K562 (cell line): ENCODE data around the gene FAR1. TPM values are rescaled to one million over a fixed set of nuclear protein-coding genes. Genes with fewer than 3 reads are reported as not detected.

Source experiments
- ATAC-seq: fragments of 200-7000 bp; cut with Tn5 transposase; 3 replicates; pipeline ENCODE4 v1.9.1; 2020; ENCODE audit warnings: moderate library complexity
- BruUV-seq: library from RNA; stranded (reverse); fragments of 400-500 nt; replicated peaks from 2 replicates; lab custom pipeline; 2021; lab: Mats Ljungman, UMichigan
- CTCF ChIA-PET: fragments of 300-600 bp; formaldehyde crosslinking; extraction: SDS; loops from one replicate; lab custom pipeline; 2021; ENCODE audit warnings: low intra/inter-chr PET ratio; lab: Yijun Ruan, JAX
- POLR2A ChIA-PET: fragments of 300-600, 350-650 bp; sonication (Branson Sonifier 250); formaldehyde crosslinking; extraction: SDS; loops from one replicate; lab custom pipeline; 2021; ENCODE audit warnings: antibody characterized with exemption, inconsistent platforms; lab: Yijun Ruan, JAX
- DNase-seq, 4 experiments: peaks; one replicate each; pipeline versions ENCODE4 v3.0.0 to v3.0.0-alpha.2; 2011 to 2018; ENCODE audit warnings: low spot score in 3 of 4, mixed read lengths in 3 of 4; ENCODE audit errors: extremely low read depth in 1 of 4
- FAIRE-seq: peaks from 2 replicates; lab custom pipeline; 2011; peaks lifted over from hg19 to GRCh38; lab: Jason Lieb, UNC
- H2AFZ ChIP-seq: 2 replicates; pipeline ENCODE4 v1.6.0; 2011; ENCODE audit warnings: low read depth, low read length, control low read depth, inconsistent platforms
- H3K27ac ChIP-seq: fragments of 200-600 bp; 3 replicates; pipeline ENCODE4 v1.8.0; 2011; ENCODE audit warnings: low read depth, mild to moderate bottlenecking, control low read depth, inconsistent platforms, low read length, moderate library complexity, mixed read lengths; ENCODE audit errors: extremely low read depth
- H3K27me3 ChIP-seq, 2 experiments: fragments of 300-600 bp in 1 of 2; 2 replicates in 1 of 2; 3 replicates in 1 of 2; pipeline versions ENCODE4 v1.6.0 to v1.8.0; 2011; ENCODE audit warnings: inconsistent platforms in 2 of 2, low read length in 2 of 2, mild to moderate bottlenecking in 1 of 2, mixed read lengths in 1 of 2, moderate library complexity in 1 of 2; ENCODE audit not compliant: control insufficient read depth in 2 of 2, insufficient read depth in 2 of 2
- H3K36me3 ChIP-seq: fragments of 300-600 bp; 3 replicates; pipeline ENCODE4 v1.8.0; 2011; ENCODE audit warnings: mild to moderate bottlenecking, low read length, inconsistent platforms; ENCODE audit not compliant: control insufficient read depth, insufficient read depth
- H3K4me1 ChIP-seq, 2 experiments: fragments of 200-600 bp in 1 of 2; replicated peaks in 1 of 2; 2 replicates in 1 of 2; 3 replicates in 1 of 2; pipeline versions ENCODE4 v1.5.1 to v1.8.0; 2011; ENCODE audit warnings: inconsistent platforms in 2 of 2, low read length in 2 of 2, mild to moderate bottlenecking in 1 of 2, mixed read lengths in 1 of 2, moderate library complexity in 1 of 2; ENCODE audit not compliant: control insufficient read depth in 2 of 2, insufficient read depth in 2 of 2
- H3K4me2 ChIP-seq: 2 replicates; pipeline ENCODE4 v1.6.1; 2011; ENCODE audit warnings: low read length, control low read depth, inconsistent platforms, mixed read lengths; ENCODE audit not compliant: insufficient read depth
- H3K4me3 ChIP-seq: fragments of 200-600 bp; sonication (generic), shearing (Covaris generic); 2 replicates; pipeline ENCODE4 v1.5.1; 2016; ENCODE audit warnings: control low read depth, inconsistent platforms
- H3K79me2 ChIP-seq: fragments of 200-600 bp; 3 replicates; pipeline ENCODE4 v1.8.0; 2011; ENCODE audit warnings: low read length, inconsistent platforms; ENCODE audit not compliant: control insufficient read depth, insufficient read depth
- H3K9ac ChIP-seq, 2 experiments: 2 replicates each; pipeline versions ENCODE4 v1.6.0 to v1.6.1; 2011; ENCODE audit warnings: low read depth in 2 of 2, low read length in 2 of 2, control low read depth in 1 of 2, inconsistent platforms in 1 of 2, mild to moderate bottlenecking in 1 of 2, mixed read lengths in 1 of 2; ENCODE audit not compliant: insufficient read depth in 1 of 2
- H3K9me1 ChIP-seq: one replicate; pipeline ENCODE4 v1.6.0; 2011; ENCODE audit warnings: inconsistent platforms, mild to moderate bottlenecking, low read length, moderate library complexity; ENCODE audit not compliant: control insufficient read depth, insufficient read depth
- H3K9me3 ChIP-seq: replicated peaks from 2 replicates; pipeline ENCODE4 v1.5.1; 2011; ENCODE audit warnings: low read depth, low read length, inconsistent platforms; ENCODE audit not compliant: control insufficient read depth, insufficient read depth
- H4K20me1 ChIP-seq: replicated peaks from 2 replicates; pipeline ENCODE4 v1.6.1; 2011; ENCODE audit warnings: low read length, inconsistent platforms, mixed read lengths; ENCODE audit not compliant: control insufficient read depth, insufficient read depth
- CEBPG ChIP-seq, 3 experiments: fragments of 200-800 bp in 1 of 3; sonication (Bioruptor generic) in 1 of 3; sonication (generic) in 1 of 3; formaldehyde crosslinking in 1 of 3; IDR thresholded peaks in 2 of 3; conservative IDR thresholded peaks in 1 of 3; 2 replicates each; pipeline versions ENCODE4 v1.6.1 to v1.8.0; 2016 to 2022; ENCODE audit warnings: missing compliant biosample characterization in 2 of 3, missing genetic modification characterization in 2 of 3, mild to moderate bottlenecking in 1 of 3, missing genetic modification reagents in 1 of 3
- KLF6 ChIP-seq: fragments of 250-450 bp; sonication (Bioruptor Pico); IDR thresholded peaks from 2 replicates; pipeline ENCODE4 v1.4.0; 2020; ENCODE audit warnings: mild to moderate bottlenecking, moderate library complexity, borderline replicate concordance
- MECOM ChIP-seq: fragments of 250-450 bp; sonication (Bioruptor Pico); IDR thresholded peaks from 2 replicates; pipeline ENCODE4 v1.8.0; 2022; ENCODE audit warnings: inconsistent platforms
- POU5F1 ChIP-seq: fragments of 150-350 bp; IDR thresholded peaks from 2 replicates; pipeline ENCODE4 v1.6.1; 2014; ENCODE audit warnings: borderline replicate concordance, low read length, low read depth, mild to moderate bottlenecking; ENCODE audit not compliant: partially characterized antibody
- SREBF1 ChIP-seq: fragments of 150-350 bp; IDR thresholded peaks from 2 replicates; pipeline ENCODE4 v1.6.1; 2014; ENCODE audit warnings: antibody characterized with exemption, low read depth, low read length, borderline replicate concordance
- ZNF445 ChIP-seq: fragments of 250-450 bp; sonication (Bioruptor Pico); IDR thresholded peaks from 2 replicates; pipeline ENCODE4 v1.4.0; 2020; ENCODE audit warnings: low read depth, mild to moderate bottlenecking, moderate library complexity
- ZNF512 ChIP-seq: IDR thresholded peaks from 2 replicates; pipeline ENCODE4 v1.6.1; 2016; ENCODE audit warnings: missing genetic modification characterization, missing compliant biosample characterization
- in situ Hi-C: fragments of 300-500 bp; cut with MboI; formaldehyde crosslinking; loops from 4 replicates; pipeline ENCODE4 v1.15.0; 2018; ENCODE audit warnings: inconsistent platforms, mixed read lengths
- intact Hi-C: fragments of 100-400 bp; cut with micrococcal nuclease; formaldehyde crosslinking; loops from 2 replicates; pipeline ENCODE4 v1.14.2; 2022
- polyA plus RNA-seq, 8 experiments: library from polyadenylated mRNA; depleted of rRNA in 4 of 8; stranded (reverse) in 5 of 8; unstranded in 3 of 8; fragments of >200 nt; fragmentation: Nextera tagmentation in 2 of 8; fragmentation: Illumina TruSeq in 1 of 8; extraction: Ambion mirVana in 2 of 8; extraction: Trizol in 1 of 8; gene quantifications; 2 replicates each; pipeline versions ENCODE4 v1.2.1 to v1.2.3, GENCODE V29; 2011 to 2014; ENCODE audit warnings: inconsistent platforms in 1 of 8, missing spikeins in 1 of 8
- total RNA-seq, 7 experiments: library from RNA; depleted of rRNA in 6 of 7; stranded (reverse); fragments of >200 nt in 6 of 7; fragmentation: Illumina TruSeq in 2 of 7; extraction: Trizol in 2 of 7; gene quantifications; 2 replicates each; pipeline versions ENCODE4 v1.2.1 to v1.2.3, GENCODE V29; 2011 to 2021; ENCODE audit warnings: low replicate concordance in 1 of 7
- TF ChIP-seq, protein P1 (sequence below): sonication (generic); formaldehyde crosslinking; IDR thresholded peaks from 2 replicates; pipeline ENCODE4 v1.8.1; 2023; ENCODE audit warnings: mild to moderate bottlenecking, missing genetic modification reagents, moderate library complexity
- TF ChIP-seq, protein P2 (sequence below): fragments of 250-450 bp; sonication (Bioruptor Pico); IDR thresholded peaks from 2 replicates; pipeline ENCODE4 v1.5.0; 2021; ENCODE audit warnings: mild to moderate bottlenecking, borderline replicate concordance

The FAR1 gene
- total and polyA plus RNA-seq, 9 of the 15 experiments (the other 6 are each of a cell fraction or from before 2014, with no cell fraction given) = 17.7 to 88.2 (median 52.6) TPM

GRCh38 chr11:13721760-13722159 lies 53.3 kb downstream of the FAR1 start:
- Histone ChIP-seq H3K9ac (no peak overlapping the region), H3K4me2 (no peak overlapping the region), H2AFZ (no peak overlapping the region), H3K4me3 (no peak overlapping the region), H3K27me3 (no peaks in the 10 kb centered on the region), H3K9me1 (no peaks in the 10 kb centered on the region), H4K20me1 (no peaks in the 10 kb centered on the region), H3K27ac (no peak overlapping the region), H3K79me2 (no peaks in the 10 kb centered on the region), H3K36me3 (peaks cover 56% of the 10 kb centered on the region), H3K4me1 (no peaks in the 10 kb centered on the region; a peak in 1 of 5 replicates), H3K9me3 (no peaks in the 10 kb centered on the region)
- ChIA-PET POLR2A (no interaction called here), CTCF (no interaction called here)
- TF ChIP-seq KLF6 (no peak), POU5F1 (no peak), CEBPG (CRISPR knock-in tag; IDR thresholded peaks at IDR 0.05) (no peak), CEBPG (tag; conservative IDR thresholded peaks at IDR 0.05 in 1 of 2, IDR thresholded peaks at IDR 0.05 in 1 of 2) (no peak), MECOM (CRISPR knock-in tag) (no peak), ZNF512 (tag) (no peak), ZNF445 (CRISPR knock-in tag) (no peak), SREBF1 (no peak)
- TF ChIP-seq, protein P1, sequence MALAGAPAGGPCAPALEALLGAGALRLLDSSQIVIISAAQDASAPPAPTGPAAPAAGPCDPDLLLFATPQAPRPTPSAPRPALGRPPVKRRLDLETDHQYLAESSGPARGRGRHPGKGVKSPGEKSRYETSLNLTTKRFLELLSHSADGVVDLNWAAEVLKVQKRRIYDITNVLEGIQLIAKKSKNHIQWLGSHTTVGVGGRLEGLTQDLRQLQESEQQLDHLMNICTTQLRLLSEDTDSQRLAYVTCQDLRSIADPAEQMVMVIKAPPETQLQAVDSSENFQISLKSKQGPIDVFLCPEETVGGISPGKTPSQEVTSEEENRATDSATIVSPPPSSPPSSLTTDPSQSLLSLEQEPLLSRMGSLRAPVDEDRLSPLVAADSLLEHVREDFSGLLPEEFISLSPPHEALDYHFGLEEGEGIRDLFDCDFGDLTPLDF (CRISPR knock-in tag) = no peak
- TF ChIP-seq, protein P2, sequence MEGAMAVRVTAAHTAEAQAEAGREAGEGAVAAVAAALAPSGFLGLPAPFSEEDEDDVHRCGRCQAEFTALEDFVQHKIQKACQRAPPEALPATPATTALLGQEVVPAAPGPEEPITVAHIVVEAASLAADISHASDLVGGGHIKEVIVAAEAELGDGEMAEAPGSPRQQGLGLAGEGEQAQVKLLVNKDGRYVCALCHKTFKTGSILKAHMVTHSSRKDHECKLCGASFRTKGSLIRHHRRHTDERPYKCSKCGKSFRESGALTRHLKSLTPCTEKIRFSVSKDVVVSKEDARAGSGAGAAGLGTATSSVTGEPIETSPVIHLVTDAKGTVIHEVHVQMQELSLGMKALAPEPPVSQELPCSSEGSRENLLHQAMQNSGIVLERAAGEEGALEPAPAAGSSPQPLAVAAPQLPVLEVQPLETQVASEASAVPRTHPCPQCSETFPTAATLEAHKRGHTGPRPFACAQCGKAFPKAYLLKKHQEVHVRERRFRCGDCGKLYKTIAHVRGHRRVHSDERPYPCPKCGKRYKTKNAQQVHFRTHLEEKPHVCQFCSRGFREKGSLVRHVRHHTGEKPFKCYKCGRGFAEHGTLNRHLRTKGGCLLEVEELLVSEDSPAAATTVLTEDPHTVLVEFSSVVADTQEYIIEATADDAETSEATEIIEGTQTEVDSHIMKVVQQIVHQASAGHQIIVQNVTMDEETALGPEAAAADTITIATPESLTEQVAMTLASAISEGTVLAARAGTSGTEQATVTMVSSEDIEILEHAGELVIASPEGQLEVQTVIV (CRISPR knock-in tag) = no peak
- FAIRE-seq (no peak), ATAC-seq (no peak), DNase-seq (no peak)
- in situ Hi-C loops = no loop called here
- intact Hi-C loops = no loop called here
- BruUV-seq = no TSS peak
